ENCODE results near the gene ZNF318. TPM values are rescaled to one million over a fixed set of nuclear protein-coding genes. Genes with fewer than 3 reads are reported as not detected.

The ZNF318 gene
- total and polyA plus RNA-seq, 10 of the 15 experiments (the other 5 are each of a cell fraction or from before 2014, with no cell fraction given) = 3.4 to 79.8 (median 13.7) TPM

GRCh38 chr6:43407296-43407695 is 37.8 kb upstream of the ZNF318 start:
- in situ Hi-C loops (cut with MboI) (no loop called here), intact Hi-C loops (cut with micrococcal nuclease; ENCODE audit: unreplicated experiment) (no loop called here)
- ChIA-PET CTCF (interaction anchor here (0.7 kb wide), 1 partner anchor 311 kb away, joined by 3 read pairs; no protein-coding TSS in a partner anchor), POLR2A (no interaction called here), SMC1A (ENCODE audit: uncharacterized antibody, unreplicated experiment) (no interaction called here), RAD21 (ENCODE audit: unreplicated experiment) (no interaction called here)
- H3K36me3 ChIP-seq (ENCODE audit: control insufficient read depth in 2 of 2, insufficient read depth in 2 of 2, low read length in 1 of 2) = peaks cover 0 to 6% of the 10 kb centered on the region in 2 experiments; a peak in 2 of 4 replicates
- no peaks in the 10 kb centered on the region for H4K20me1 ChIP-seq (ENCODE audit: control insufficient read depth, insufficient read depth)
- 94% methylated on average over 1 of the region's 1 CpG for WGBS (ENCODE audit: insufficient coverage, insufficient replicate concordance, low lambda C conversion rate, missing lambda C conversion rate)
- no peaks in the 10 kb centered on the region for H3K27me3 ChIP-seq (replicated peaks in 1 of 2; ENCODE audit: control insufficient read depth in 2 of 2, insufficient read depth in 2 of 2, low read length in 1 of 2)
- H3K4me2 ChIP-seq (ENCODE audit: control insufficient read depth, insufficient read depth) = no peak overlapping the region
- DNase-seq (ENCODE audit: low read depth, low spot score) (no peak), FAIRE-seq (no peak), ATAC-seq (no peak)
- H3K9me3 ChIP-seq (replicated peaks; ENCODE audit: control insufficient read depth, insufficient read depth, low read length) = no peaks in the 10 kb centered on the region
- no TSS peak for BruUV-seq (replicated peaks)
- H3K4me1 ChIP-seq (ENCODE audit: control insufficient read depth, insufficient read depth, low read length) = no peaks in the 10 kb centered on the region
- TF ChIP-seq ZBTB40 (IDR thresholded peaks at IDR 0.05; ENCODE audit: borderline replicate concordance) (no peak), NR2F1 (conservative IDR thresholded peaks at IDR 0.05) (no peak)
- H3K9ac ChIP-seq (ENCODE audit: control insufficient read depth, insufficient read depth, low read length) = no peak overlapping the region
- H3K27ac ChIP-seq (ENCODE audit: control insufficient read depth, insufficient read depth) = no peak overlapping the region
- H3K79me2 ChIP-seq (ENCODE audit: control insufficient read depth, insufficient read depth, low read length) = no peaks in the 10 kb centered on the region
- no peak overlapping the region for H3K4me3 ChIP-seq
- no peak overlapping the region for H2AFZ ChIP-seq (ENCODE audit: control insufficient read depth, low read depth, low read length)

GRCh38 chr6:43405354-43405753 is 35.9 kb upstream of the ZNF318 start:
- Histone ChIP-seq H3K4me2 (ENCODE audit: control insufficient read depth, insufficient read depth) (no peak overlapping the region), H2AFZ (ENCODE audit: control insufficient read depth, low read depth, low read length) (no peak overlapping the region), H3K79me2 (ENCODE audit: control insufficient read depth, insufficient read depth, low read length) (no peaks in the 10 kb centered on the region), H3K27ac (ENCODE audit: control insufficient read depth, insufficient read depth) (no peak overlapping the region), H3K27me3 (replicated peaks in 1 of 2; ENCODE audit: control insufficient read depth in 2 of 2, insufficient read depth in 2 of 2, low read length in 1 of 2) (no peaks in the 10 kb centered on the region), H3K9me3 (replicated peaks; ENCODE audit: control insufficient read depth, insufficient read depth, low read length) (no peaks in the 10 kb centered on the region), H3K9ac (ENCODE audit: control insufficient read depth, insufficient read depth, low read length) (no peak overlapping the region), H3K4me3 (no peak overlapping the region), H3K4me1 (ENCODE audit: control insufficient read depth, insufficient read depth, low read length) (no peaks in the 10 kb centered on the region), H3K36me3 (ENCODE audit: control insufficient read depth in 2 of 2, insufficient read depth in 2 of 2, low read length in 1 of 2) (peaks cover 0 to 6% of the 10 kb centered on the region in 2 experiments; a peak in 2 of 4 replicates), H4K20me1 (ENCODE audit: control insufficient read depth, insufficient read depth) (no peaks in the 10 kb centered on the region)
- ATAC-seq = no peak
- CTCF ChIA-PET = interaction anchor here (1.2 kb wide), 1 partner anchor 139 kb away, joined by 3 read pairs; no protein-coding TSS in a partner anchor
- no peak for FAIRE-seq
- intact Hi-C loops (cut with micrococcal nuclease; ENCODE audit: unreplicated experiment) (no loop called here), in situ Hi-C loops (cut with MboI) (no loop called here)
- WGBS (ENCODE audit: insufficient coverage, insufficient replicate concordance, low lambda C conversion rate, missing lambda C conversion rate) = 13% methylated on average over 3 of the region's 3 CpGs
- SMC1A ChIA-PET (ENCODE audit: uncharacterized antibody, unreplicated experiment) = interaction anchor here (1.1 kb wide), 1 partner anchor 44 kb away, joined by 3 read pairs; no protein-coding TSS in a partner anchor
- RAD21 ChIA-PET (ENCODE audit: unreplicated experiment) = no interaction called here
- POLR2A ChIA-PET = no interaction called here
- no peak for DNase-seq (ENCODE audit: low read depth, low spot score)
- no TSS peak for BruUV-seq (replicated peaks)
- TF ChIP-seq IRF3 (IDR thresholded peaks at IDR 0.05) (no peak), BHLHE40 (IDR thresholded peaks at IDR 0.05; ENCODE audit: borderline replicate concordance in 1 of 2, low read depth in 2 of 2, low read length in 1 of 2) (no peak), ZBTB33 (IDR thresholded peaks at IDR 0.05) (no peak), NR2F1 (conservative IDR thresholded peaks at IDR 0.05) (no peak), ATF3 (IDR thresholded peaks at IDR 0.05; ENCODE audit: borderline replicate concordance, extremely low read depth, low read depth, low read length) (no peak), FOXK2 (IDR thresholded peaks at IDR 0.05) (no peak)
